ENCODE data around the gene CCL2. TPM values are rescaled to one million over a fixed set of nuclear protein-coding genes. Genes with fewer than 3 reads are reported as not detected.
"Not testable (repeated sequence)": the region's sequence is repeated elsewhere in the genome, so short reads cannot be mapped to it uniquely, and the experiment has no call there.

CCL2 gene
- total and polyA plus RNA-seq, 5 donors, result 24.7 to 211 (median 77.7) TPM

DNA sequence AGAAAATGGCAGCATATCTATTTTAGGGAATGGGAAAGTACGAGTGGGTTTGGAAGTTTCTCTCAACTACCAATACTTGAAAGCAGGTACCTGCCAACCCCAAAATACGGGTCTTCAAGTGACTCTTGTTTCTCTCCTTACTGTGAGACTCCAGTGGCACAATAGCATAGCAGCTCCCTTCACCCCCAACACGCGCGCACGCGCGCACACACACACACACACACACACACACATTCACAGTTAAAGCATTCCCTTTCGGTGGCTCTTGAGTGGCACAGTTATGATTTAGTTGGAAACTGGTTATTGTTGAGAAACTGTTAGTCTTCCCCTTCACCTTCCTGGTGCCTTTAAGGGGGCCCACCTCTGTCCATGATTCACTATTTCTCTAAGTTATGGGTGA lies 30.0 kb upstream of the CCL2 start:
- Histone ChIP-seq H3K4me1 (ENCODE audit: control insufficient read depth, insufficient read depth, low read length) (peaks cover 3% of the 10 kb centered on the region), H3K27me3 (ENCODE audit: control insufficient read depth, insufficient read depth) (no peaks in the 10 kb centered on the region), H3K27ac (ENCODE audit: low read length) (no peak overlapping the region), H3K4me3 (ENCODE audit: low read length) (no peak overlapping the region), H3K9me3 (ENCODE audit: control insufficient read depth, low read length) (no peaks in the 10 kb centered on the region)
- ATAC-seq (no peak), DNase-seq (no peak)
- intact Hi-C loops (cut with DNase I), result no loop called here
- 86% methylated on average over 9 of the region's 9 CpGs for WGBS

DNA sequence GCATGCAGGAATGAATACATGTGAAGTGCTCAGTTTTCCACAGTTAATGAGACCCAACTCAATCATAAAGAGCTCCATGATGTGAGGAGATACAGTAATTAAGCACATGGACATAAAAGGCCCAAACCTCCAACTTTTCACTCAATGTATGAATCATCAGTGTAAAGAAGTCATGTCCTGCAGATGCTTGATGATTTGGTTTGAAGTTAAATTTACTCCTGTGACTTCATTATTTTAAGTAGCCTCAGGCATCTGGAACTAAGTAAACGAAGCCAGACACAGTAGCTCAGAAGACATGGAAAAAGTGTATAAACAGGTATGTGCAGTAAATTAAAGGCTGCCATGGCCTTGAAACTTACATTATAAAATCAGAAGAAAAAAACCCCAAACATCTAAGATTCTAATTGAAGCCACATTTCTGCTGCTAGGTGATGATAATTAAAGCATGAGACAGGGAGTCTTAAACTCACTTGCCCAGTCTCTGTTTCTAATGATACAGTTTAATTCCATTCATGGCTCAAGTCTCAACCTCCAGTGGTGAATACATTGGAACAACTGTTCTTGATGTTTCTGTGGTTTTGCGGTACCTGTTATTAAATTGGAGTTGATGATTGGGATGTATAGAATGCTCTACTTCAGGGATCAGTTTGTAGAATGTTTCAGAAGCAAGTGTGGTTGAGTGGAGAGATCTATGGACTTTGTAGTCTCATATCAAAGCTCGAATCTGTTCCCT lies 28.9 kb upstream of the CCL2 start:
- no peaks in the 10 kb centered on the region for H3K4me1 ChIP-seq (ENCODE audit: control insufficient read depth, insufficient read depth, low read length)
- H3K27me3 ChIP-seq (ENCODE audit: control insufficient read depth, insufficient read depth), result no peaks in the 10 kb centered on the region
- intact Hi-C loops (cut with DNase I), result no loop called here
- H3K4me3 ChIP-seq (ENCODE audit: low read length), result no peak overlapping the region
- no peaks in the 10 kb centered on the region for H3K9me3 ChIP-seq (ENCODE audit: control insufficient read depth, low read length)
- H3K27ac ChIP-seq (ENCODE audit: low read length), result no peak overlapping the region
- 90% methylated on average over 3 of the region's 3 CpGs for WGBS
- DNase-seq, result no peak
- no peak for ATAC-seq

DNA sequence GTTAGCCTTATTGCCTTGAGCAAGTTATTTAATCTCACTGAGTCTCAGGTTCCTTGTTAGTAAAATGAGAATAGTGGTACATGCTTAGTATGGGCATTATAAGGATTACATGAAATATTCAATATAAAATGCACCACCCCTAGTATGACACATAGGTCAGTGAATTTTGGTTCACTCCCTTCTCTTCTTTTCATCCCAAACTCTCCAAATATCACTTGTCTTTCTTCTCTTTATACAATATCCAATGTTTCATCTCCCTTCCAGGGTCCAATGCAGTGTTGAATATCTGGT lies 28.4 kb upstream of the CCL2 start:
- no peak overlapping the region for H3K4me3 ChIP-seq (ENCODE audit: low read length)
- no peak for DNase-seq
- no peak for ATAC-seq
- H3K4me1 ChIP-seq (ENCODE audit: control insufficient read depth, insufficient read depth, low read length), result no peaks in the 10 kb centered on the region
- no peak overlapping the region for H3K27ac ChIP-seq (ENCODE audit: low read length)
- intact Hi-C loops (cut with DNase I), result no loop called here
- H3K27me3 ChIP-seq (ENCODE audit: control insufficient read depth, insufficient read depth), result no peaks in the 10 kb centered on the region
- H3K9me3 ChIP-seq (ENCODE audit: control insufficient read depth, low read length), result no peaks in the 10 kb centered on the region

DNA sequence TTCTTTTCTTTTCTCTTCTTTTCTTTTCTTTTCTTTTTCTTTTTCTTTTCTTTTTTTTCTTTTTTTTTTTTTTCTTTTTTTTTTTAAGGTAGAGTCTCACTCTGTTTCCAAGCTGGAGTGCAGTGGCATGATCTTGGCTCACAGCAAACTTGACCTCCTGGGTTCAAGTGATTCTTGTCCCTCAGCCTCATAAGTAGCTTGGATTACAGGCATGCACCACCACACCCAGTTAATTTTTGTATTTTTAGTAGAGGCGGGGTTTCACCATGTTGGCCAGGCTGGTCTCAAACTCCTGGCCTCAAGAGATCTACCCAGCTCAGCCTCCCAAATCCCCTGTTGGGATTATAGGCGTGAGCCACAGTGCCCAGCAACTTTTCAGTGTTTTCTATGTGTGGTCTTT lies 27.8 kb upstream of the CCL2 start:
- H3K9me3 ChIP-seq (ENCODE audit: control insufficient read depth, low read length); H3K27me3 ChIP-seq (ENCODE audit: control insufficient read depth, insufficient read depth); H3K4me1 ChIP-seq (ENCODE audit: control insufficient read depth, insufficient read depth, low read length); H3K4me3 ChIP-seq (ENCODE audit: low read length); ATAC-seq; H3K27ac ChIP-seq (ENCODE audit: low read length); DNase-seq; intact Hi-C loops (cut with DNase I): not testable (repeated sequence)
- WGBS, result 87% methylated on average over 2 of the region's 2 CpGs

DNA sequence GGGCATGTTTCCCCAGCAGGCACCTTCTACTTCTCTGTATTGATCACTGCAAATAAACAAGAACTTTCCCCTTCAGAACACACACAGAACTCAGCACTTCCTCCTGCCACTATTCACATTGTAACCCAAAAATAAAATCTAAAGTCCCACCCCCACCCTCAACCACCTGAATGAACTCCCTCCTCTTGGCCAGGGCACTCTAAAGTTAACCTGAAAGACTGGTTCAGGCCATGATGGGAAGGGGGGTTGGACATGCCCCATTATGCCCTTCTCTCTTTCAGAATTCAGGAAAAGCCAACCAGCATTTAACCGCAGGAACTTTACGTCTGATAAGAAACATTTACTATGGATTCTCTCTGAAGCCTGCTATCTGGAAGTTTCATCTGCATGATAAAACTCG lies 27.4 kb upstream of the CCL2 start:
- no peaks in the 10 kb centered on the region for H3K4me1 ChIP-seq (ENCODE audit: control insufficient read depth, insufficient read depth, low read length)
- no peak overlapping the region for H3K4me3 ChIP-seq (ENCODE audit: low read length)
- no peaks in the 10 kb centered on the region for H3K27me3 ChIP-seq (ENCODE audit: control insufficient read depth, insufficient read depth)
- intact Hi-C loops (cut with DNase I), result no loop called here
- H3K9me3 ChIP-seq (ENCODE audit: control insufficient read depth, low read length), result no peaks in the 10 kb centered on the region
- ATAC-seq, result no peak
- no peak for DNase-seq
- no peak overlapping the region for H3K27ac ChIP-seq (ENCODE audit: low read length)
- WGBS, result 74% methylated on average over 3 of the region's 3 CpGs

DNA sequence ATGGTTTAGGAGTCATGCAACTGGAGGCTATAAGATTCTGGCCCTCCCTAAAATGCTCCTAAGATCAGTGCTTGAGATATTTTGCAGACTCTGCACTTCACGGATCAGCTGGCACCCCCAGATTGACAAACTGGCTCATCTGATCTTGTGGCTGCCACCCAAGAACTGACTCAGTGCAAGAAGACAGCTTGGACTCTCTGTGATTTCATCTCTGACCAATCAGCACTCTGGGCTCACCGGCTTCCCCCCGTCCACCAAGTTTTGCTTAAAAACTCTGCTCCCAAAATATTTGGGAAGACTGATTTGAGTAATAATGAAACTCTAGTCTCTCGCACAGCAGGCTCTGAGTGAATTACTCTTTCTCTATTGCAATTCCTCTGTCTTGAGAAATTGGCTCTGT lies 26.3 kb upstream of the CCL2 start:
- Histone ChIP-seq H3K27me3 (ENCODE audit: control insufficient read depth, insufficient read depth) (no peaks in the 10 kb centered on the region), H3K27ac (ENCODE audit: low read length) (no peak overlapping the region), H3K9me3 (ENCODE audit: control insufficient read depth, low read length) (no peaks in the 10 kb centered on the region), H3K4me3 (ENCODE audit: low read length) (no peak overlapping the region), H3K4me1 (ENCODE audit: control insufficient read depth, insufficient read depth, low read length) (peaks cover 4% of the 10 kb centered on the region)
- intact Hi-C loops (cut with DNase I), result no loop called here
- DNase-seq (no peak), ATAC-seq (no peak)
- 83% methylated on average over 4 of the region's 4 CpGs for WGBS

DNA sequence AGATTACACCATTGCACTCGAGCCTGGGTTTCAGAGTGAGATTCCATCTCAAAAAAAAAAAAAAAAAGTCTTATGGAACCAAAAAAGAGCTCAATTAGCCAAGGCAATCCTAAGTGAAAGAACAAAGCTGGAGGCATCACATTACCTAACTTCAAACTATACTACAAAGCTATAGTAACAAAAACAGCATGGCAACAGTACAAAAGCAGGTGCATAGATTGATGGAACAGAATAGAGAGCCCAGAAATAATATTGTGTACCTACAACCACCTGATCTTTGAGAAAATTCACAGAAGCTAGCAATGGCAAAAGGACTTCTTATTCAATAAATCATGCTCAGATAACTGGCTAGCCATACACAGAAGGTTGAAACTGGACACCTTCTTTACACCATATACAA lies 24.7 kb upstream of the CCL2 start:
- no peaks in the 10 kb centered on the region for H3K27me3 ChIP-seq (ENCODE audit: control insufficient read depth, insufficient read depth)
- intact Hi-C loops (cut with DNase I), result loop anchor here in 1 of 4 donors (10.0 kb wide), 1 partner anchor 74 kb away; no protein-coding TSS in a partner anchor

DNA sequence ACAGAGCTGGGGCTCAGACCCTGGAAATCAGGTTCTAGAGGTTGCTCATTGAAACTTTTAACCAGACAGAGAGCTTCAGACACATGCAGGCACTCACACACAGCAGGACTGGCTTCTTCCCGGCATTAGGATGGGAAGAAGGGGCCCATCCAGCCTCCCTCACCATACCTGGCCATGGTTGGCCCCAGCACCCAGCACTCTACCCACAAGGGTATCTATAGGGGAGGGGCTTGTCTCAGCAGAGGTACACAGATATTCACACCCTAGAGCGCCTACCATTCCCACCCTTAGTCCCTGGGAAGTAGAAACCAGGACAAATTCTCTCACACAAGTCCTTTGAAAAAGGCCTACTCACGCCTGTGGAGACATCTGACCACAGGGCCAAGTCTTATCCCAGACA lies 20.5 kb upstream of the CCL2 start:
- no peaks in the 10 kb centered on the region for H3K9me3 ChIP-seq (ENCODE audit: control insufficient read depth, low read length)
- H3K4me1 ChIP-seq (ENCODE audit: control insufficient read depth, insufficient read depth, low read length), result peaks cover 28% of the 10 kb centered on the region
- H3K27ac ChIP-seq (ENCODE audit: low read length), result peak overlapping the region; percentile 46
- no peak overlapping the region for H3K4me3 ChIP-seq (ENCODE audit: low read length)
- no peak for ATAC-seq
- no peak for DNase-seq
- intact Hi-C loops (cut with DNase I), result loop anchor here in 1 of 4 donors (10.0 kb wide), 1 partner anchor 70 kb away; no protein-coding TSS in a partner anchor
- H3K27me3 ChIP-seq (ENCODE audit: control insufficient read depth, insufficient read depth), result no peaks in the 10 kb centered on the region
- WGBS, result 78% methylated on average over 3 of the region's 3 CpGs

More for the DNA sequence above, 24.7 kb upstream of the CCL2 start:
- Histone ChIP-seq H3K27ac (ENCODE audit: low read length) (no peak overlapping the region), H3K4me3 (ENCODE audit: low read length) (no peak overlapping the region), H3K9me3 (ENCODE audit: control insufficient read depth, low read length) (no peaks in the 10 kb centered on the region), H3K4me1 (ENCODE audit: control insufficient read depth, insufficient read depth, low read length) (peaks cover 13% of the 10 kb centered on the region)
- no peak for DNase-seq
- no peak for ATAC-seq
- WGBS, result 94% methylated on average over 1 of the region's 1 CpG

DNA sequence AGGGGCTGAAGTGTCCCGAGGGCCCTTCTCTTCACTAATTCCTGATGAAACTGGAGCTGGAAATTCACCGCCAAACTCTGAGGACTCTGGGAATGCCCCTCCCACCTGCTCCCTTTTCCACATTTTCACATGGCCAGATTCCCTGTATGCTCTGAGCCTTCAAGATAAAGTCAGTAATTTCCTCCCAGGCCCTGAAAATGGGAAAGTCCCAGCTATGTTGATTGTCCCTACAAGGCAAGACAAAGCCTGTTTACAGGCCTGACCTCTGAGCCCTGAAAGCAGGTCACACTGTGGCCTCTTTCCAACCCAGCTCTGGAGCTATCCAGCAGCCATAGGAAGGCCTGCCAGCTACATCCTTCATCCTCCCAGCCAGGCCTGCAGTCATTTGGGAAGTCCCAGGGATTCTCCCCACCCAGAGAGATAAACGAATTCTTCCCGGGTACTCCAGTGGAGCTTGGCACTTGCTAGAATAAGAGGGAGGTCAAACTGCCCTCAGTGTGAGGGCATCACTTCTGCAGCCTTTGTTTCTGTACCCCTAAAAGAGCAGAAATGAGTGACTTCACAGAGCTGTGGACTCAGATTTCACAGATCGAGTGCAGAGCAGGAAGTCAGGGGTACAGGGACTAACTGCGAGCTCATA lies 19.6 kb upstream of the CCL2 start:
- peaks cover 31% of the 10 kb centered on the region for H3K4me1 ChIP-seq (ENCODE audit: control insufficient read depth, insufficient read depth, low read length)
- peak; percentile 74 to 90 (median 87) for DNase-seq
- H3K27me3 ChIP-seq (ENCODE audit: control insufficient read depth, insufficient read depth), result no peaks in the 10 kb centered on the region
- H3K4me3 ChIP-seq (ENCODE audit: low read length), result no peak overlapping the region
- H3K9me3 ChIP-seq (ENCODE audit: control insufficient read depth, low read length), result no peaks in the 10 kb centered on the region
- ATAC-seq, result peak; percentile 90 to 93
- intact Hi-C loops (cut with DNase I), result loop anchor here in 1 of 4 donors (10.0 kb wide), 1 partner anchor 69 kb away; no protein-coding TSS in a partner anchor
- peak overlapping the region; percentile 46 for H3K27ac ChIP-seq (ENCODE audit: low read length)
- WGBS, result 21% methylated on average over 6 of the region's 6 CpGs

DNA sequence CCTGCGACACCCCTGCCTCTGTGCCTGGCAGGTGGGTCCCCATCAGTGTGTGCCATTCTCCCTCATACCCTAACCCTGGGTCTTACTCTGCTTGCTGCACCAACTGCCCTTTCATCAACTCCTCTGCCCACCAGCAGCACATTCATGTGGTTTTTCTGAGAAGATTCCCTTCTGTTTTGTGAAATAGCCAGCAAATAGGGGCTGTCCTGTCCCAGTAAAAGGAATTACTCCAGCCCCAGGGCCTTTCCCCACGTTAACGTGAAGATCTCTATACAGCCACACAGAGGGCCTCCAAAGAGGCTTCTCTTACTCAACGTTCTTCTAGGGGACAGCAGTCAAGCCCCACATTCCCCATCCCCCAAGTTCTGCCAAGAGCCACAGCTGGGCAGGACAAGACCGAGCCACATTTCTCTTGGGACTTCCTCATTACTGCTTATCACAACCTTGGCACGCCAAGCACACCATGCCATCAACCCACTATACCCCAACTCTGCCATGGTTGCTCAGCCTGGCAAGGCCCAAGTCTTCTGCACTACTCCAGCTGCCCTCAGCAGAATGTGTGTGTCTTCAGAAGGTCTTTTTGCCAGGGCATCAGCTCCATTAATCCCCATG lies 18.7 kb upstream of the CCL2 start:
- ATAC-seq (no peak), DNase-seq (no peak)
- H3K27ac ChIP-seq (ENCODE audit: low read length), result no peak overlapping the region
- no peaks in the 10 kb centered on the region for H3K27me3 ChIP-seq (ENCODE audit: control insufficient read depth, insufficient read depth)
- H3K9me3 ChIP-seq (ENCODE audit: control insufficient read depth, low read length), result no peaks in the 10 kb centered on the region
- 77% methylated on average over 6 of the region's 6 CpGs for WGBS
- intact Hi-C loops (cut with DNase I), result loop anchor here in 1 of 4 donors (10.0 kb wide), 1 partner anchor 68 kb away; no protein-coding TSS in a partner anchor
- no peak overlapping the region for H3K4me3 ChIP-seq (ENCODE audit: low read length)
- H3K4me1 ChIP-seq (ENCODE audit: control insufficient read depth, insufficient read depth, low read length), result peaks cover 34% of the 10 kb centered on the region

DNA sequence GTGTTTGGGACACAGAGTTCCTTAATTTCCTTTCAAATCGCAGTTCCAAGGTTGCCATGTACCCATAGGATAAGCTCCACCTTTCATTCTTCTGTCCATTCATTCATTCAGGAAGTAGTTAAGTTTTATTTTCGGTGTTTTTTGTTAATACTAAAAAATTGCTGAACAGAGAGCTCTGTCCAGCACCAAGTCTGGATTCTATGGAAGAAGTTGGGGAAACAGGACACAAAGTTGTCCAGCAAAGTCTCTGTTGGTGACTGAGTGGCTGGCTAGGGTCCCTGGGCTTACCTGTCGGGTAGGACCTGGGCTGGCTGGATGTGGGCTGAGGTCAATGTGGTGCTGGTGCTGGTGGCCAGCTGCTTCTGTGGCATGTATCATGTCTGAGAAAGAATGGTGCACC lies 17.6 kb upstream of the CCL2 start:
- DNase-seq (no peak), ATAC-seq (no peak)
- intact Hi-C loops (cut with DNase I), result loop anchor here in 1 of 4 donors (10.0 kb wide), 1 partner anchor 67 kb away; no protein-coding TSS in a partner anchor
- Histone ChIP-seq H3K4me3 (ENCODE audit: low read length) (no peak overlapping the region), H3K4me1 (ENCODE audit: control insufficient read depth, insufficient read depth, low read length) (peaks cover 40% of the 10 kb centered on the region), H3K27ac (ENCODE audit: low read length) (no peak overlapping the region), H3K9me3 (ENCODE audit: control insufficient read depth, low read length) (no peaks in the 10 kb centered on the region), H3K27me3 (ENCODE audit: control insufficient read depth, insufficient read depth) (no peaks in the 10 kb centered on the region)
- 93% methylated on average over 3 of the region's 3 CpGs for WGBS
